ENCODE results near the gene CTIF.

Gene CTIF

DNA sequence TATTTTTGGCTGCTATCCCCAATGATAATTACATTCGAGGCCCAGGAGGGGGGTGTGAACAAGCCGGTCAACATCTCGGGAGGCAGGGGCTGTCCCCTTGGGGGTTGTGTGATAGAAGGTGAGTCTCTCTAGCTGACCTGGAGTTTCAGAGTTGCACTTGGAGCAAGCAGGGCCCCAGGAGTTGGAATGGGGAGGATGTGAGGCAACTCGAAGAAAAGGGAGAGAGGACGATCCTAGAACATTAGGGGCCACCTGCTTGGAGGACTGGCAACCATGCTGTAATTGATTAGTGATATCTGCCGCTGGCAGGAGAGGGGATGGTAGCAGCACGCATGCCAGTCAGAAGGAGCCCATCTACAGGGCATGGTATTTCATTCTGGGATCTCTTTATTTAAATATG is 122.6 kb downstream of the CTIF start:
- Histone ChIP-seq H3K36me3 (ENCODE audit: control insufficient read depth, insufficient read depth, low read length) (no peaks in the 10 kb centered on the region), H3K9me3 (ENCODE audit: control insufficient read depth, low read length) (no peaks in the 10 kb centered on the region), H3K4me1 (ENCODE audit: control insufficient read depth, insufficient read depth, low read length, poor library complexity, severe bottlenecking) (no peaks in the 10 kb centered on the region), H3K27ac (ENCODE audit: insufficient read depth, low read length, poor library complexity, severe bottlenecking) (no peak overlapping the region), H3K27me3 (replicated peaks; ENCODE audit: control insufficient read depth, insufficient read depth, low read length, poor library complexity, severe bottlenecking) (no peaks in the 10 kb centered on the region), H3K4me3 (ENCODE audit: insufficient read depth, low read depth, low read length, poor library complexity, severe bottlenecking) (no peak overlapping the region)
- DNase-seq: no peak

DNA sequence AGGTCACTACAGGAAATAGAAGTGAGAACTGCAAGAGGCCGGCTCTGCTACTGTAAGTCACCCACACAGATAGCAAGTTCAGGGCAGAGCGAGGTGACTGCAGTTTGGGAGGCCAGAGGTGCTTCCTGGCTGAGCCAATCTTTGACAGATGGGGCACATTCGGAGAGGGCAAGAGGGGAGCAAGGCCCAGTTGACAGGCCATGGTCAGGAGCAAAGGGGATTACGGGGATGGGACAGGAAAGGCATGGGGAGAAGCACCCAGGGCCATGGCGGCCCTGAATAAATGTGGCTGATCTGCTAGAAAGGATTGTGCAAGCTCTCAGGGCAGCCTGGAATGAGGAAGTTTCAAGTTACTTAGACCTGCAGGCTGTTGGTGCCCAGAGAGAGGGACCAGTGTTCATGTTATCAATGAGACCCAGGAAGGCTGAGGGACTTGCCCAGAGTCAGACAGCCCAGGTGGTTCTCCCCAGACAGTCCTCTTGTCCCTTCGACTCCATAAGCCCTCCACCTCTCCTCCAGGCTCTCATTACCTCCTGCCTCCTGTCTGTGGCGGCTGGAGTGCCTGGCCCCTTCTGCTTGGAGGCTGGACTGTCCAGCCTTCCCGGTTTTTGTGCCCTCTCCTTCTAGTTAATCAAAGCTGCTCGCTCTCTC is 123.3 kb downstream of the CTIF start:
- no peaks in the 10 kb centered on the region for H3K4me1 ChIP-seq (ENCODE audit: control insufficient read depth, insufficient read depth, low read length, poor library complexity, severe bottlenecking)
- no peak overlapping the region for H3K4me3 ChIP-seq (ENCODE audit: insufficient read depth, low read depth, low read length, poor library complexity, severe bottlenecking)
- no peaks in the 10 kb centered on the region for H3K36me3 ChIP-seq (ENCODE audit: control insufficient read depth, insufficient read depth, low read length)
- no peak overlapping the region for H3K27ac ChIP-seq (ENCODE audit: insufficient read depth, low read length, poor library complexity, severe bottlenecking)
- H3K9me3 ChIP-seq (ENCODE audit: control insufficient read depth, low read length): no peaks in the 10 kb centered on the region
- DNase-seq: no peak
- no peaks in the 10 kb centered on the region for H3K27me3 ChIP-seq (replicated peaks; ENCODE audit: control insufficient read depth, insufficient read depth, low read length, poor library complexity, severe bottlenecking)

DNA sequence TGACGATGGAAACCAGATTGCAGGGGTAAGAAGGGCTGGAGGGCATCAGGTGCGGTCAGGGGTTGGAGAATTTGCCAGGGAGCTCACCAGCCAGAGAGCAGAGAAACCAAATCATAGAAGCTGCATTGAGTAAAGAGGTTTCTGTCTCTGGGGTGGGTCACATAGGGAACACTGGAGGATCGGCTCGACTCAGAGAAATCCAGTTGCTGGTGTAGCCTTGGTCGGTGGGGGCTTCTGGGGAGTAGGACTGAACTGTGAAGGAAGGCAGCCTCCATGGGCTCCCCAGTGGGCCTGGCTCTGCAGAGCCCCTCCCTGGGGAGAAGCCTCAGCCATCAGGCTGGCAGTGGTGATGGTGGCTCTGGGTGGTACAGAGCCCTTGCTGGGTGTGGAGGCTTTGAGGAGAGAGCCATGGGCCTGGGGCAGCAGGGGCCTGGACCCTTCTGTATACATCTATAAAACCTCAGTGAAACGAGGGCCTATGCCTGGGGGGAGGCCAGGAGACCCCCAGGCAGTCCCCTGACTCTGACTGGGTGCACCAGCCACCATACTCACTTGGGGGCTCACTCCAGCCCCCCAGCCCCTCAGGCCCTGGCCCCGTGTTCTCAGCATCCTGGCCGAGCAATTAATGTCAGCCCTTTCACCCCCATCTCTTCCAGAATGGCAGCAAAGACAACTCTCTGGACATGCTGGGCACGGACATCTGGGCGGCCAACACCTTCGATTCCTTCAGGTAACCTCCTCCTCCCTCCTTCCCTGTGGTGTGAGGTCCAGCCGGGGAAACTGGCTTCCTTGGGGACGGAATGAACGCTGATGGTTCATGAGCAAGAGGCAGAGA is 124.5 kb downstream of the CTIF start:
- no peaks in the 10 kb centered on the region for H3K36me3 ChIP-seq (ENCODE audit: control insufficient read depth, insufficient read depth, low read length)
- H3K27ac ChIP-seq (ENCODE audit: insufficient read depth, low read length, poor library complexity, severe bottlenecking): no peak overlapping the region
- no peaks in the 10 kb centered on the region for H3K27me3 ChIP-seq (replicated peaks; ENCODE audit: control insufficient read depth, insufficient read depth, low read length, poor library complexity, severe bottlenecking)
- H3K4me1 ChIP-seq (ENCODE audit: control insufficient read depth, insufficient read depth, low read length, poor library complexity, severe bottlenecking): no peaks in the 10 kb centered on the region
- H3K4me3 ChIP-seq (ENCODE audit: insufficient read depth, low read depth, low read length, poor library complexity, severe bottlenecking): no peak overlapping the region
- DNase-seq: no peak
- H3K9me3 ChIP-seq (ENCODE audit: control insufficient read depth, low read length): no peaks in the 10 kb centered on the region

DNA sequence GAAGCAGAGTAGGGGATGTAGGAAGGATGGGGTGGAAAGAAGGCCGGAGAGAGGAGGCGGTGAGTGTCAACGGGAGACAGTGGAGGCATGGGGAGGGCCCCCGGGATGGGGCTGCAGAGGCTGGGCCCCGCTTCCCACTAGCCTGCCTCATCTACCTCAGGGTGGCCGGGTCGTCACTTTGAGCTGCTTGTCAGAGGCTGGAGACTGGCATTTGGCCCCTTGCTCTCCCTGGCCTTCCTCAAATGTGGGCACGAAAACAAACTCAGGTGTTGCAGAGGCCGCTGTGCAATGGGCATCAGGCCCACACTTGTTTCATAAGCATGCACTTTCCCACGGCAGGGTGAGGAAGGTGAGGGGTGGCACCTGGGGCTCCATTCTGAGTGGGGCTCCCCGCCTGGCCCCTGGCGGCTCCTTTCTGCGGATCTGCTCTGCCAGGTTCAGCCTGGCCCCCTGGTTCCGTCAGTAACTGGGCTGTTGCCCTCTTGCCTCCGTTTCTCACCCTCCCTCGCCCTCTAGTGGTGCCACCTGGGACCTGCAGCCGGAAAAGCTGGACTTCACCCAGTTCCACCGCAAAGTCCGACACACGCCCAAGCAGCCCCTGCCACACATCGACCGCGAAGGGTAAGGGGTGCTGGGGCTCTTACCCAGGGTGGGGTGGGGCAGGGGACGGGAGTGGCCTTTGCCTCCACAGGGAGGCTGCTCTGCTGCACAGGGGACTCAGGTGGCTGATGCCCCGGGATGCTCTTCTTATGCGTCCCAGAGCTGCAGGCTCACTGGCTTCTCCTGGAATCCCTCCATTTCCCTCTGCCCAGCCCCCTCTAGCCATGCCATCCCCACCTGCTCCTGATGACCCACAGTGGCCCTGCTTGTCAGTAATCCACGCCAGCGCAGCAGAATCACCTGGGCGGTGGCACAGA is 125.4 kb downstream of the CTIF start:
- peak in 2 of 3 donors; percentile 11 to 23 for DNase-seq
- Histone ChIP-seq H3K4me1 (ENCODE audit: control insufficient read depth, insufficient read depth, low read length, poor library complexity, severe bottlenecking) (no peaks in the 10 kb centered on the region), H3K27me3 (replicated peaks; ENCODE audit: control insufficient read depth, insufficient read depth, low read length, poor library complexity, severe bottlenecking) (no peaks in the 10 kb centered on the region), H3K27ac (ENCODE audit: insufficient read depth, low read length, poor library complexity, severe bottlenecking) (no peak overlapping the region), H3K36me3 (ENCODE audit: control insufficient read depth, insufficient read depth, low read length) (no peaks in the 10 kb centered on the region), H3K9me3 (ENCODE audit: control insufficient read depth, low read length) (no peaks in the 10 kb centered on the region), H3K4me3 (ENCODE audit: insufficient read depth, low read depth, low read length, poor library complexity, severe bottlenecking) (no peak overlapping the region)

DNA sequence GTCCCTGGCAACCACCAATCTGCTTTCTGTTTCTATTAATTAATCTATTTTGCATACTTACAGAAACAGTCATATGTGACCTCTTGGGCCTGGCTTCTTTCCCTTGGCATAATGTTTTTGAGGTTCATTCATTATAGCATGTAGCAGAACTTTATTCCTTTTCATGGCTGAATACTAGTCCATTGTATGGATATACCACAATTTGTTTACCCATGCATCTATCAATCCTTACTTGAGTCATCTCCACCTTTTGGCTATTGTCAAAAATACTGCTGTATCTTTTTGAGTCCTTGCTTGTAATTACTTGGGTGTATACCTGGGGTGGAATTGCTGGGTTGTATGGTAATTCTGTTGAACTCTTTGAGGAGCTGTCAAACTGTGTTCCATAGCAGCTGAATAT is 126.8 kb downstream of the CTIF start:
- H3K36me3 ChIP-seq (ENCODE audit: control insufficient read depth, insufficient read depth, low read length): no peaks in the 10 kb centered on the region
- no peaks in the 10 kb centered on the region for H3K27me3 ChIP-seq (replicated peaks; ENCODE audit: control insufficient read depth, insufficient read depth, low read length, poor library complexity, severe bottlenecking)
- no peak overlapping the region for H3K4me3 ChIP-seq (ENCODE audit: insufficient read depth, low read depth, low read length, poor library complexity, severe bottlenecking)
- DNase-seq: no peak
- H3K9me3 ChIP-seq (ENCODE audit: control insufficient read depth, low read length): no peaks in the 10 kb centered on the region
- no peaks in the 10 kb centered on the region for H3K4me1 ChIP-seq (ENCODE audit: control insufficient read depth, insufficient read depth, low read length, poor library complexity, severe bottlenecking)
- H3K27ac ChIP-seq (ENCODE audit: insufficient read depth, low read length, poor library complexity, severe bottlenecking): no peak overlapping the region

DNA sequence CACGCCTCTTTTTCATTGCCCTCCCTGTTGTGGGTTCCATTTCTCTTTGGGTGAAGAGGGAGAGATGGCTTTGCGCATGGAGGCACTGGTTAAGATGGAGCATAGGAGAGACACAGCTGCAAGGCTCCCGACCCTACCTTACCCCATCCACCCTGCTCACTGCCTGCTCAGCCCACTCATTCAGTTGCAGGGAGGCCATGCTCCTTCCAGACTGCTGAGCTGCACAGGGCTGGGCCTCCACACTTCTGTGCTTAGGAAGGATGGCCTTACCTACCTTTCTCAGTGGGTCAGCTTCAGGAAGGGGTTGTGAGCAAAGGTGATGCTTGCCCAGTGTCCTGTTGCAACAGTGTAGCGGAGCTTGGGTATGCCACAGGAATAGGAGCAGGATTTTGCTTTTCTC is 127.8 kb downstream of the CTIF start:
- Histone ChIP-seq H3K4me1 (ENCODE audit: control insufficient read depth, insufficient read depth, low read length, poor library complexity, severe bottlenecking) (no peaks in the 10 kb centered on the region), H3K4me3 (ENCODE audit: insufficient read depth, low read depth, low read length, poor library complexity, severe bottlenecking) (no peak overlapping the region), H3K27ac (ENCODE audit: insufficient read depth, low read length, poor library complexity, severe bottlenecking) (no peak overlapping the region), H3K36me3 (ENCODE audit: control insufficient read depth, insufficient read depth, low read length) (no peaks in the 10 kb centered on the region), H3K27me3 (replicated peaks; ENCODE audit: control insufficient read depth, insufficient read depth, low read length, poor library complexity, severe bottlenecking) (no peaks in the 10 kb centered on the region), H3K9me3 (ENCODE audit: control insufficient read depth, low read length) (no peaks in the 10 kb centered on the region)
- DNase-seq: no peak

DNA sequence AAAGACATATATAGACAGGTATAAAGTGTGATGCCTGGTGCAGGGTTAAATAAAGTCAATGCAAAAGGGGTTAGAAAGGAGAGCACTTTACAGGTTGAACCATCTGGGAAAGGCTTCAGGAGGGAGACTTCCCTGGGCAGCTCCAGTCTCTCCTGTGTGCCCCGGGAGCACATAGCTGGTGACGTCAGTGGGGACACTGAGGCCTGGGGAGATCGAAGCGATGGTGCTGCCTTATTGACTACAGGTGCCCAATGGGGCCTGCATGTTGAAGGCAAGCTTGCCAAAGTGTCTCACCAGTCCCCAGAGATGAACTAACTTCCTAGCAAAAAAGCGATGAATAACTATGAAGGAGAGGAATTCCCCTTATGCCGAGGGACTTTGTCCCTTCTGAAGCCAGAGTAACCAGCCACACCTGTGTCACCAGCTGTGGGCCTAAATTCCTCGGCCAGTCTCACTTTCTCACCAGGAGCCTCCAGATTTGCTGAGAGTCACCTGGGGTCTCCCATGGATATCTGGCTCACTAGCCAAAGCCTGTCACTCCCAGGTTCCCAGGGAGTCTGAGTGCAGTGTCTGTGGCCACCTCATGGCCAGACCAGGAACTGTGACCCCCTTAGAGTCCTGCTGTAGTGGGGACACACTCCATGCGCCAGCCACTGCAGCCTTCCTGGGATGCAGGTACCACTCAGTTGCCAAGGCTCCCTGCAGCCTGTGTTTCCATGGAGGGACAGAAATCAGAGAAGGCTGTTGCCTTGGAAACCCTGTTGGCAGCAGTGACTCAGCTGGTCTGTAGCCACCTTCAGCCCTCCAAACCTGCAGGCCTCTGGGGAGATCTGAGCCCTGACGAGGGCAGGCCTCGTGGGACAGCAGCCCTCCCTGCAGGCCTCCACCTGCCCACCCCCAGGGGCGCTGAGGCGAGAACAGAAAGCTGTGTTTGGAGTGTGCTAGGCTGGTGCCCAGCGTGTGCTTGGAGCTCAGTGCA is 128.7 kb downstream of the CTIF start:
- DNase-seq: no peak
- Histone ChIP-seq H3K27ac (ENCODE audit: insufficient read depth, low read length, poor library complexity, severe bottlenecking) (no peak overlapping the region), H3K9me3 (ENCODE audit: control insufficient read depth, low read length) (no peaks in the 10 kb centered on the region), H3K27me3 (replicated peaks; ENCODE audit: control insufficient read depth, insufficient read depth, low read length, poor library complexity, severe bottlenecking) (no peaks in the 10 kb centered on the region), H3K4me1 (ENCODE audit: control insufficient read depth, insufficient read depth, low read length, poor library complexity, severe bottlenecking) (no peaks in the 10 kb centered on the region), H3K36me3 (ENCODE audit: control insufficient read depth, insufficient read depth, low read length) (no peaks in the 10 kb centered on the region), H3K4me3 (ENCODE audit: insufficient read depth, low read depth, low read length, poor library complexity, severe bottlenecking) (no peak overlapping the region)

DNA sequence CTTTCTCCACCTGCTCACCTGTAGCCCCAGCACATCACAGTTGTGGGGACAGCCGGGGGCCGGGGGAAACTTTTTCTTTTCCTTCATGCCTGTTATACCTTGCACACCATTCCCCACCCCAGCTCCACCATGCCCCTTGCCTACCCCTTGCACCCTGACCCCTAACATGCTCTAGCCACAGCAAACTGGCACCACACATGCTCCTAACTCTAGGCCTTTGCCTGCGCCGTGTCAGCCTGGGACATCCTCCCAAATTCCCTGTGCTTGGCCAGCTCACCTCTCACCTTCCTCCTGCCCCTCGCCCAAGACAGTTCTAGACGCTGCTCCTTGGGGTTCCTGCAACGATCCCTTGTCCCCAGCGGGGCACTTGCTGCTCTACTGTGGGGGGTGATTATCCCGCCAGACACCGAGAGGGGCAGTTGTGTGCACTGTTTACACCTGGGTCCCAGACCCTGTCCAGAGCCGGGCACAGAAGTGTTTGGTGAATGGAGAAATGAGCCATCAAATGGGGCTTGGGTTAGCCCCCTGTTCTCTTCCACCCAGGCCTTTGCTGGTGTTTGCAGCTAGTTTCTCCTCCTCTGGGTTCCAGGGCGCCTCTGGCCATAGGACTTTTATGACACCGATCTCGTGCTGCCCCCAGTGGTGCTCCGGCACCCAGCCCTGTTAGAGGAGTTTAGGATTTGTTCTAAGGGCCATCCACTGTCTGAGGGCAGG is 129.8 kb downstream of the CTIF start:
- H3K36me3 ChIP-seq (ENCODE audit: control insufficient read depth, insufficient read depth, low read length): no peaks in the 10 kb centered on the region
- H3K9me3 ChIP-seq (ENCODE audit: control insufficient read depth, low read length): no peaks in the 10 kb centered on the region
- no peak for DNase-seq
- no peak overlapping the region for H3K27ac ChIP-seq (ENCODE audit: insufficient read depth, low read length, poor library complexity, severe bottlenecking)
- H3K4me3 ChIP-seq (ENCODE audit: insufficient read depth, low read depth, low read length, poor library complexity, severe bottlenecking): no peak overlapping the region
- H3K27me3 ChIP-seq (replicated peaks; ENCODE audit: control insufficient read depth, insufficient read depth, low read length, poor library complexity, severe bottlenecking): no peaks in the 10 kb centered on the region
- no peaks in the 10 kb centered on the region for H3K4me1 ChIP-seq (ENCODE audit: control insufficient read depth, insufficient read depth, low read length, poor library complexity, severe bottlenecking)

DNA sequence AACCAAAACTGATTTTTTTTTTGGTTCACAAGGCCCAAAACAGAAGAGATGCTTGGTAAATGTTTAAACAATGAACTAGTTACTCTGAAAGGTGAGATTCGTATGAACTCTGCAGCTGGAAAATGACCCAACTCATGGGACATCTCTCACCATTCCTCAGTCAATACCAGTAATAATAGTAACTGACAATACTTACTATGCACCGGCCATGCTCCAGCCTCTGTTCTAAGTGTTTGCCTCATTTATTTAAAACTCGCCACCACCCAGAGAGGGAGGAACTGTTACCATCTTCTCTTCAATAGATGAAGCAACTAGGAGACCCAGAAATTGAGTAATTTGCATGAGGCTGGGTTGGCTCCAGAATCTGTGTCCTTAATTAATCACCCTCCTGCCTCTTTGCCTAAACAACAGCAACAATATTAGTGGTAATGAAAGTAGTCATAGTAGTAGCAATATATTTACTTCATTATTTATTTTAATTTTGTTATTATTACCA is 130.4 kb downstream of the CTIF start:
- Histone ChIP-seq H3K4me1 (ENCODE audit: control insufficient read depth, insufficient read depth, low read length, poor library complexity, severe bottlenecking) (no peaks in the 10 kb centered on the region), H3K27ac (ENCODE audit: insufficient read depth, low read length, poor library complexity, severe bottlenecking) (no peak overlapping the region), H3K27me3 (replicated peaks; ENCODE audit: control insufficient read depth, insufficient read depth, low read length, poor library complexity, severe bottlenecking) (no peaks in the 10 kb centered on the region), H3K9me3 (ENCODE audit: control insufficient read depth, low read length) (no peaks in the 10 kb centered on the region), H3K4me3 (ENCODE audit: insufficient read depth, low read depth, low read length, poor library complexity, severe bottlenecking) (no peak overlapping the region), H3K36me3 (ENCODE audit: control insufficient read depth, insufficient read depth, low read length) (no peaks in the 10 kb centered on the region)
- DNase-seq: no peak

Data from effector memory CD4-positive, alpha-beta T cell (primary cell).